Mesenchymal stem cell (in vitro differentiated cells and primary cell): ENCODE results near the gene JAKMIP2.

Experiments used
- DNase-seq: peaks from one replicate; pipeline ENCODE4 v3.0.0-alpha.2; 2013
- H2AFZ ChIP-seq: one replicate; pipeline ENCODE4 v1.6.1; 2013; ENCODE audit warnings: low read depth, mild to moderate bottlenecking, control low read depth, inconsistent platforms, low read length, moderate library complexity
- H2AK5ac ChIP-seq: 2 replicates; pipeline ENCODE4 v1.6.1; 2013; ENCODE audit warnings: low read length, moderate library complexity, mild to moderate bottlenecking, inconsistent platforms; ENCODE audit not compliant: severe bottlenecking
- H2BK120ac ChIP-seq: one replicate; pipeline ENCODE4 v1.6.1; 2013; ENCODE audit warnings: low read depth, mild to moderate bottlenecking, inconsistent platforms, low read length, moderate library complexity
- H2BK12ac ChIP-seq, 2 experiments: one replicate each; pipeline ENCODE4 v1.6.1; 2013; ENCODE audit warnings: inconsistent platforms in 2 of 2, low read length in 2 of 2, mild to moderate bottlenecking in 2 of 2, moderate library complexity in 2 of 2, control low read depth in 1 of 2
- H2BK15ac ChIP-seq: one replicate; pipeline ENCODE4 v1.6.1; 2013; ENCODE audit warnings: mild to moderate bottlenecking, low read depth, inconsistent platforms; ENCODE audit not compliant: poor library complexity, severe bottlenecking
- H2BK5ac ChIP-seq: 2 replicates; pipeline ENCODE4 v1.6.1; 2013; ENCODE audit warnings: low read depth, mild to moderate bottlenecking, low read length, control low read depth, inconsistent platforms; ENCODE audit not compliant: poor library complexity, severe bottlenecking
- H3K14ac ChIP-seq, 2 experiments: one replicate each; pipeline ENCODE4 v1.6.1; 2013; ENCODE audit warnings: inconsistent platforms in 2 of 2, low read length in 2 of 2, control low read depth in 1 of 2, mild to moderate bottlenecking in 1 of 2, moderate library complexity in 1 of 2
- H3K18ac ChIP-seq, 2 experiments: one replicate each; pipeline ENCODE4 v1.6.1; 2013; ENCODE audit warnings: inconsistent platforms in 2 of 2, low read length in 2 of 2, control low read depth in 1 of 2, low read depth in 1 of 2, mild to moderate bottlenecking in 1 of 2
- H3K23ac ChIP-seq, 2 experiments: one replicate each; pipeline ENCODE4 v1.6.1; 2013; ENCODE audit warnings: inconsistent platforms in 2 of 2, low read length in 2 of 2, mild to moderate bottlenecking in 2 of 2, moderate library complexity in 2 of 2, control low read depth in 1 of 2
- H3K27ac ChIP-seq: 2 replicates; pipeline ENCODE4 v1.5.1; 2013; ENCODE audit warnings: mild to moderate bottlenecking, moderate library complexity, low read length, control low read depth, inconsistent platforms; ENCODE audit not compliant: poor library complexity, severe bottlenecking
- H3K27me3 ChIP-seq, 2 experiments: 2 replicates each; pipeline versions ENCODE4 v1.6.1 to v1.7.0; 2013; ENCODE audit warnings: low read length in 2 of 2, mild to moderate bottlenecking in 2 of 2, moderate library complexity in 2 of 2, control low read depth in 1 of 2, inconsistent platforms in 1 of 2; ENCODE audit not compliant: control insufficient read depth in 1 of 2, insufficient read depth in 1 of 2
- H3K36me3 ChIP-seq, 2 experiments: 2 replicates each; pipeline versions ENCODE4 v1.6.1 to v1.7.0; 2013; ENCODE audit warnings: low read length in 2 of 2, control low read depth in 1 of 2, inconsistent platforms in 1 of 2, low read depth in 1 of 2, mild to moderate bottlenecking in 1 of 2; ENCODE audit not compliant: insufficient read depth in 2 of 2, control insufficient read depth in 1 of 2
- H3K4ac ChIP-seq, 2 experiments: one replicate each; pipeline ENCODE4 v1.6.1; 2013; ENCODE audit warnings: inconsistent platforms in 2 of 2, low read length in 2 of 2, mild to moderate bottlenecking in 2 of 2, moderate library complexity in 2 of 2, control low read depth in 1 of 2, low read depth in 1 of 2
- H3K4me1 ChIP-seq: 2 replicates; pipeline ENCODE4 v1.6.1; 2013; ENCODE audit warnings: low read depth, low read length, control low read depth; ENCODE audit not compliant: control insufficient read depth, insufficient read depth
- H3K4me2 ChIP-seq: 2 replicates; pipeline ENCODE4 v1.6.1; 2013; ENCODE audit warnings: low read length, mild to moderate bottlenecking, inconsistent platforms; ENCODE audit not compliant: poor library complexity, severe bottlenecking
- H3K4me3 ChIP-seq, 2 experiments: 2 replicates each; pipeline versions ENCODE4 v1.5.1 to v1.7.0; 2013; ENCODE audit warnings: low read length in 2 of 2, mild to moderate bottlenecking in 2 of 2, control low read depth in 1 of 2, low read depth in 1 of 2; ENCODE audit not compliant: insufficient read depth in 1 of 2
- H3K79me1 ChIP-seq: replicated peaks from 2 replicates; pipeline ENCODE4 v1.6.1; 2013; ENCODE audit warnings: mild to moderate bottlenecking, control low read depth, low read length, inconsistent platforms; ENCODE audit not compliant: poor library complexity, severe bottlenecking
- H3K9ac ChIP-seq: 2 replicates; pipeline ENCODE4 v1.7.0; 2013; ENCODE audit warnings: mild to moderate bottlenecking, low read length, moderate library complexity
- H3K9me3 ChIP-seq: 2 replicates; pipeline ENCODE4 v1.7.0; 2013; ENCODE audit warnings: mild to moderate bottlenecking, low read length; ENCODE audit not compliant: control insufficient read depth
- H4K8ac ChIP-seq: one replicate; pipeline ENCODE4 v1.6.1; 2013; ENCODE audit warnings: inconsistent platforms, mild to moderate bottlenecking, low read length, moderate library complexity
- H4K91ac ChIP-seq: one replicate; pipeline ENCODE4 v1.6.1; 2013; ENCODE audit warnings: mild to moderate bottlenecking, low read length, inconsistent platforms
- WGBS: methylation state at CpG from one replicate; pipeline ENCODE4 v1.1.7; 2013; ENCODE audit warnings: mixed read lengths; 5-methylcytosine and 5-hydroxymethylcytosine counted together

The JAKMIP2 gene

DNA sequence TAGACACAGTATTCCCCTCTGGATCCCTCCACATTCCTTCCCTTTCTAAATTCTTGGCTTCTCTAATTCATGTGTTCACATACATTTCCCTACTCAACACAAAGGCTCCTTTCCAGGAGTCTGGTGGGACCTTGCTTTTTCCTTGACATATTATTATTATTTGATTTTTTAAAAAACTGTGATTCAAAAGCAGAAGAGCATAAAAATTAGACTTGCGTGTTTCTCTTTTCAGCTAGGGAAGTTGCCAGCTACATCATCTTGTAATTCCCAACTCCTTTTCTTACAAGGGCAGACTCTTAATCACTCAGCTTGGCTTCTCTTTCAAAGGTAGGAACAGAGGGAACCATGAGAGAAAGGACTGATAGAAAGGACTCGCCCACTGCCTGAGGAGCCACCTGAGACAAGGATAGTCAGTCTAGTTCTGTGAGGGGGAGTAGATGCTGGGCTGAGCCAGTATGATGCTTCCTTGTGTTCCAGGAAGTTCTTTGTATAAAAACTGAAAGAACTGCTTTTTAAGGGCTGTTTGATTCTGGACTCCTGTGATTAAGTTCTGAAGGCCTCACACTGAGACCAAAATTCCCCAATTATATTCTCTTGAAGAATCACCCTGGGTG is 221.7 kb downstream of the JAKMIP2 start:
- no peak overlapping the region for H2BK12ac ChIP-seq
- H2BK5ac ChIP-seq, result no peak overlapping the region
- no peak overlapping the region for H2AK5ac ChIP-seq
- peaks cover 0 to 5% of the 10 kb centered on the region in 2 experiments for H3K27me3 ChIP-seq
- H4K91ac ChIP-seq, result no peak overlapping the region
- no peak overlapping the region for H4K8ac ChIP-seq
- no peak overlapping the region for H2BK15ac ChIP-seq
- H3K4me2 ChIP-seq, result no peak overlapping the region
- WGBS, result 90% methylated on average over 2 of the region's 2 CpGs
- no peaks in the 10 kb centered on the region for H3K79me1 ChIP-seq
- no peaks in the 10 kb centered on the region for H3K36me3 ChIP-seq
- no peak overlapping the region for H3K9ac ChIP-seq
- no peak overlapping the region for H3K14ac ChIP-seq
- no peak overlapping the region for H3K4me3 ChIP-seq
- no peaks in the 10 kb centered on the region for H3K4me1 ChIP-seq
- no peaks in the 10 kb centered on the region for H3K9me3 ChIP-seq
- no peak overlapping the region for H2BK120ac ChIP-seq
- H2AFZ ChIP-seq, result no peak overlapping the region
- no peak overlapping the region for H3K18ac ChIP-seq
- no peak overlapping the region for H3K23ac ChIP-seq
- H3K27ac ChIP-seq, result no peak overlapping the region
- H3K4ac ChIP-seq, result no peak overlapping the region
- no peak for DNase-seq

DNA sequence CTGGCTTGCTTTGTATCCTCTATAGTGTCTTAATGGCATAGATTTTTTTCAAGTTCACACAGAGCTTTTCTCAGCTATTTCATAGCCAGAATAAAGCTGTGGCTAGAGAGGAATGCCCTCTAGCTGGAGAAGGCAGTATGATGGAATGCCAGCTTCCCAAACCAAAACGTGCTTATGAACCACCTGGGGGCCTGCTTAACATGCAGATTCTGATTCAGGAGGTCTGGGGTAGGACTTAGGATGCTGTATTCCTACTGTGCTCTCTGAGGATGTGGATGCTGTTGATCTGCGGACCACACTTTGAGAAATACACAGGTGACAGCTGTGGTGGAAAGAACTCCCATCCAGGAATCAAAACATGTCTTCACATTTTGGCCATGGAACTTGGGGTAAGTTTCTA is 222.8 kb downstream of the JAKMIP2 start:
- H3K4me3 ChIP-seq, result no peak overlapping the region
- no peak overlapping the region for H2AFZ ChIP-seq
- H3K9me3 ChIP-seq, result no peaks in the 10 kb centered on the region
- H3K9ac ChIP-seq, result no peak overlapping the region
- H3K4me1 ChIP-seq, result no peaks in the 10 kb centered on the region
- H2BK12ac ChIP-seq, result no peak overlapping the region
- no peak for DNase-seq
- no peak overlapping the region for H2BK15ac ChIP-seq
- no peak overlapping the region for H2AK5ac ChIP-seq
- H4K8ac ChIP-seq, result peak overlapping the region; percentile 4
- no peak overlapping the region for H3K23ac ChIP-seq
- no peak overlapping the region for H2BK120ac ChIP-seq
- H3K27ac ChIP-seq, result no peak overlapping the region
- no peak overlapping the region for H3K4ac ChIP-seq
- H3K27me3 ChIP-seq, result peaks cover 0 to 5% of the 10 kb centered on the region in 2 experiments
- H3K18ac ChIP-seq, result no peak overlapping the region
- H3K4me2 ChIP-seq, result no peak overlapping the region
- H4K91ac ChIP-seq, result no peak overlapping the region
- no peaks in the 10 kb centered on the region for H3K36me3 ChIP-seq
- H2BK5ac ChIP-seq, result no peak overlapping the region
- H3K79me1 ChIP-seq, result no peaks in the 10 kb centered on the region
- 21% methylated on average over 2 of the region's 2 CpGs for WGBS
- H3K14ac ChIP-seq, result no peak overlapping the region

DNA sequence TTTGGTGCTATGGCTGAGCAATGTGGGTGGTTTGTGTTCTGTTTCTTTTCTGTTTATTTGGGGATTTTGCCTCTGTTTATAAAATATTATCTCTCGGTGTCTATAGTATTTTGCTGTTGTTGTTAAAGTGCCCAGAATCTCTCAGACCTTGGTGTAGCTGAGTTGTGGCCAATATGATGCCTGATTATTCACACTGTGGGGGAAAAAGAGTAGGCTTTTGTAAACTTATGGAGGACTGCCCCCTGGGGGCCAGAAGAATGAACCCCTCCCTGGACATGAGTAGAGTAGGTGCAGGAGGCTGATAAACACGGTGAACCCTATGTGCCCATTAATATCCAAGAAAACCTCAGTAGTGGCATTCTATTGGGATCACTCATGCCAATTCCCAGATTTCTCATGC is 223.7 kb downstream of the JAKMIP2 start:
- DNase-seq, result peak; percentile 84
- Histone ChIP-seq H2AK5ac (no peak overlapping the region), H3K9me3 (no peaks in the 10 kb centered on the region), H2BK120ac (no peak overlapping the region), H3K18ac (no peak overlapping the region), H3K4me2 (no peak overlapping the region), H4K91ac (no peak overlapping the region), H3K79me1 (no peaks in the 10 kb centered on the region), H3K23ac (no peak overlapping the region), H3K27ac (no peak overlapping the region), H2BK15ac (no peak overlapping the region), H3K4me1 (no peaks in the 10 kb centered on the region), H3K9ac (peak overlapping the region; percentile 54), H3K4me3 (no peak overlapping the region), H3K27me3 (peaks cover 0 to 5% of the 10 kb centered on the region in 2 experiments), H2AFZ (no peak overlapping the region), H3K4ac (no peak overlapping the region), H3K36me3 (no peaks in the 10 kb centered on the region), H4K8ac (no peak overlapping the region), H2BK5ac (no peak overlapping the region), H3K14ac (no peak overlapping the region), H2BK12ac (no peak overlapping the region)
- 17% methylated on average over 2 of the region's 2 CpGs for WGBS

DNA sequence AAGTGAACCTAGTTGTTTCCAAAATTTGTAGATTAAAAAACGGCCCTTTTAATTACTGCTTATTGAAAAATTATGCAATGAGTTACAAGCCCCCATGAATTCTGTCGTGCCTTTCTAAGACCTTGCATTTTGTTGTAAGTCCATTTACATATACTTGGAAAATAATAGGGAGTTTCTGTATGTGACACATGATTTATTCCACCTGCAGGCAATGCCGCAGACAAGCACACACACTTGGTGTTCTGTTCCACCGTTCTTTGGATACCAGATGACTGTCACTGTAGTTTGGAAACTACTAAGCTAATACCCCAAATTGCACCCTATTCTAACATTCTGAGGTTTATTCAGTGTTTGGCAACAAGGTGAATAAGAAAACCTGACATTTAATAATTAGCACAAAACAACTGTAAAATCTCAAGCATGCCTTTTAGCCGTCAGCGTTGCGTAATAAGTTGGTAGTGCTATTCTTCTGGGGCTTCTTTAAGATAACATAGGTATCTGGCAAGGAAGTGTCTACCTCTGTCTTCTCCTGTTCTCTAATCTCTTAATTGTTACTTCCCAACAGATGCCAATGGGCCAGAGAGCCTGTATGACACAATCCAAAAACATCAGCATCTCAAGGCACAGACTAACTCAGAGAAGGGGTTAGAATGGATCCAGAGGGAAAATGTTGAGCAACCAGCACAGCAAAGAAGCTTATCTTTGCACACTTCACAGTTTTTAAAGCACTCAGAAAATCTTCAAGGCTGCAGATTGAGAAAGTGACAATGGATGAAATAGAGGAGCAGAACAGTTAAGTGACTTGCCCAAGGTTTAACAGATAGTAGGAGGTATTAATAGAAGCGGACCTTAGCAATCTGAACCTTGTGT is 224.4 kb downstream of the JAKMIP2 start:
- H3K14ac ChIP-seq, result no peak overlapping the region
- H3K4me3 ChIP-seq, result no peak overlapping the region
- WGBS, result 96% methylated on average over 3 of the region's 8 CpGs
- H3K27me3 ChIP-seq, result peaks cover 0 to 5% of the 10 kb centered on the region in 2 experiments
- no peaks in the 10 kb centered on the region for H3K4me1 ChIP-seq
- no peak overlapping the region for H2AK5ac ChIP-seq
- H4K8ac ChIP-seq, result no peak overlapping the region
- no peak overlapping the region for H2AFZ ChIP-seq
- no peak overlapping the region for H2BK120ac ChIP-seq
- H3K23ac ChIP-seq, result no peak overlapping the region
- peak overlapping the region; percentile 54 for H3K9ac ChIP-seq
- H4K91ac ChIP-seq, result no peak overlapping the region
- H3K18ac ChIP-seq, result no peak overlapping the region
- H3K36me3 ChIP-seq, result no peaks in the 10 kb centered on the region
- H3K4me2 ChIP-seq, result no peak overlapping the region
- H3K79me1 ChIP-seq, result no peaks in the 10 kb centered on the region
- H3K4ac ChIP-seq, result no peak overlapping the region
- no peak overlapping the region for H2BK5ac ChIP-seq
- no peak overlapping the region for H3K27ac ChIP-seq
- peak; percentile 66 for DNase-seq
- H2BK15ac ChIP-seq, result no peak overlapping the region
- no peaks in the 10 kb centered on the region for H3K9me3 ChIP-seq
- no peak overlapping the region for H2BK12ac ChIP-seq
